Fibroblast of lung (primary cell): ENCODE results near the gene PMS2.

Experiments used
- EZH2 ChIP-seq: IDR thresholded peaks from 2 replicates; pipeline ENCODE4 v1.5.1; 2012; ENCODE audit warnings: low read length, control low read depth, mild to moderate bottlenecking; ENCODE audit errors: missing control alignments
- TF ChIP-seq, protein P1 (sequence below), 2 donors: IDR thresholded peaks in 1 of 2; conservative IDR thresholded peaks in 1 of 2; 1 replicate in 1 of 2; 2 replicates in 1 of 2; pipeline ENCODE4 v1.5.1; 2011 to 2012; ENCODE audit warnings: low read length in 2 of 2, control low read depth in 1 of 2, inconsistent platforms in 1 of 2, low read depth in 1 of 2, mild to moderate bottlenecking in 1 of 2

GRCh38 chr7:6007386-6007785, 1.5 kb downstream of the PMS2 start:
- TF ChIP-seq, protein P1, sequence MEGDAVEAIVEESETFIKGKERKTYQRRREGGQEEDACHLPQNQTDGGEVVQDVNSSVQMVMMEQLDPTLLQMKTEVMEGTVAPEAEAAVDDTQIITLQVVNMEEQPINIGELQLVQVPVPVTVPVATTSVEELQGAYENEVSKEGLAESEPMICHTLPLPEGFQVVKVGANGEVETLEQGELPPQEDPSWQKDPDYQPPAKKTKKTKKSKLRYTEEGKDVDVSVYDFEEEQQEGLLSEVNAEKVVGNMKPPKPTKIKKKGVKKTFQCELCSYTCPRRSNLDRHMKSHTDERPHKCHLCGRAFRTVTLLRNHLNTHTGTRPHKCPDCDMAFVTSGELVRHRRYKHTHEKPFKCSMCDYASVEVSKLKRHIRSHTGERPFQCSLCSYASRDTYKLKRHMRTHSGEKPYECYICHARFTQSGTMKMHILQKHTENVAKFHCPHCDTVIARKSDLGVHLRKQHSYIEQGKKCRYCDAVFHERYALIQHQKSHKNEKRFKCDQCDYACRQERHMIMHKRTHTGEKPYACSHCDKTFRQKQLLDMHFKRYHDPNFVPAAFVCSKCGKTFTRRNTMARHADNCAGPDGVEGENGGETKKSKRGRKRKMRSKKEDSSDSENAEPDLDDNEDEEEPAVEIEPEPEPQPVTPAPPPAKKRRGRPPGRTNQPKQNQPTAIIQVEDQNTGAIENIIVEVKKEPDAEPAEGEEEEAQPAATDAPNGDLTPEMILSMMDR (conservative IDR thresholded peaks at IDR 0.05 in 1 of 2, IDR thresholded peaks at IDR 0.05 in 1 of 2; ENCODE audit: low read depth in 1 of 2, low read length in 2 of 2), result no peak
- no peak for TF ChIP-seq EZH2
